Measurements from ENCODE around the gene SUPT3H.

Gene SUPT3H

DNA sequence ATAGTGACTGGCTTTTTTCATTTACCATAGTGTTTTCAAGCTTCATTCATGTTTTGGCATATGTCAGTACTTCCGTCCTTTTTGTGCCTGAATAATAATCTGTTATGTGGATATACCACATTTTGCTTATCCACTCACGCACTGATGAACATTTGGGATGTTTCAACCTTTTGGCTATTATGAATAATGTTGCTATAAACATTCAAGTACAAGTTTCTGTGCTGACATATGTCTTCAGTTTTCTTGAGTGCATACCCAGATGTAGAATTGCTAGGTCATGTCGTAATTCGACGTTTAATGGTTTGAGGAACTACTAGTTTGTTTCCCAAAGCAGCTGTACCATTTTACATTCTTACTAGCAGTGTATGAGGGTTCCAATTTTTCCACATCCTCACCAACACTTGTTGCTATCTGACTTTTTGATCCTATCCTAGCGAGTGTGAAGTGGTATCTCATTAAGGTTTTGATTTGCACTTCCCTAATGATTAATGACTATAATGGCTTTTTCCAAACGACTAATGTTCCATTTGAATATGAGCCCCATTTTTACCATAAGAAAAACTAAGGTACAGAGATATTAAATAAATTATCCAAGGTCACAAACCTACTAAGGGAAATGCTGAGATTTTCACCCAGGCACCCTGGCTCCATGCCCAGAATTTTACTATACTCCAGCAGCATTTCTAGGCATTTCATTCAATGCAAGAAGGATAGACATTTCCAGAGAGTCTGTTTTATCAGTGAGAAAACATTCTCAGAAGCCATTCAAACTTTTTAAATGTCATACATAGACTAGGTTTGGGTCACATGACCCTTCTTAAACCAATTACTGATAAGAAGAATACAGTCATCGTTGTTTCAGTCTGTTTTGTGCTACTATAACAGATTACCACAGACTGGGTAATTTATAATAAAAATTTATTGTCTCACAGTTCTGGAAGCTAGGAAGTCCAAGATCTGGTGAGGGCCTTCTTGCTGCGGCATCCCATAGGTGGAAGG lies 120.7 kb downstream of the SUPT3H start:
- no peak for DNase-seq (ENCODE audit: low read depth)

DNA sequence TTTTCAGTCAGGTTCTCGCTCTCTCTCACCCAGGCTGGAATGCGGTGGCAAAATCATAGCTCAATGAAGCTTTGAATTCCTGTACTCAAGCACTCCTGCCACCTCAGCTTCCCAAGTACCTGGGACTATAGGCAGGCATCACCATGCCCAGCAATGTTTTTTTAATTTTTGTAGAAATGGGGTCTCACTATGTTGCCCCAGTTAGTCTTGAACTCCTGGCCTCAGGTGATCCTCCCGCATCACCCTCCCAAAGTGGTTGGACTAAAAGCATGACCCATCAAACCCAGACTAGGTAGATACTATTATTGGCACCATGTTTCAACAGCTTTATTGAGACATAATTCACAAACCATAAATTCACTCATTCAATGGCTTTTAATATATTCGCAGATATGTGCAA lies 122.3 kb downstream of the SUPT3H start:
- DNase-seq (ENCODE audit: low read depth) = no peak

DNA sequence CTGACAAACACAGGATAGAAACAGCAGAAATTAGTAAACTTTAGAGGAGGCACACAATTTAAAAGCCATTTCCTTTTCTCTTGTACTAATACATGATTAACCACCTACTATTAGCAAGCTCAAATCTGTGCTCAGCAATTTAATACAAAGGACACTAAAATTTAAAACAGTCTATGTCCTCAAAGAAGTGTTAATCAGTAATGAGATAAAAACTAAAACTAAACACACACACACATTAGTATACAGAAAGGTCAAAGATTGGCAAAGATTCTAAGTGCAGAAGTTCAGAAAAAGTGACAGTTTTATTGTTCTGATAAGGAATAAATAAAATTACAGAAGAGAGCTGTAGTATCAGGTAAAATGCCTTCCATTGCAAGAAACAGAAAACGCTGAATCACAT lies 123.5 kb downstream of the SUPT3H start:
- no peak for DNase-seq (ENCODE audit: low read depth)

GRCh38 chr6:45253453-45253852 lies 124.3 kb downstream of the SUPT3H start:
- DNase-seq (ENCODE audit: low read depth) = no peak

DNA sequence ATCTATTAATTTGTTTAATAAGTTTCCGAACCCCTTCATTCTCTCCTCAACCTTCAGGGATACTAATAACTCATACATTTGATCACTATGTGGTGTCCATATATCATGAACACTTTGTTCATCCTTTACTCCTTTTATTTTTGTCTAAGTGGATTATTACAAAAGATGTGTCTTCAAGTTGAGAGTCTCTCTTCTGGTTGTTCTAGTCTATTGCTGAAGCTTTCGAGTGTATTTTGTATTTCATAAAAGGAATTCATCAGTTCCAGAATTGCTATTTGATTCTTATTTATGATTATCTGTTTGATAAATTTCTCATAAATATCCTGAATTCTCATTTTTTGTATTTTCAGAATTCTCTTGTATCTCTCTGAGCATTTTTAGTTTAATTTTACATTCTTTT lies 146.1 kb downstream of the SUPT3H start:
- no peak for DNase-seq (ENCODE audit: low read depth)

GRCh38 chr6:45229416-45229815 lies 148.3 kb downstream of the SUPT3H start:
- DNase-seq (ENCODE audit: low read depth) = no peak

DNA sequence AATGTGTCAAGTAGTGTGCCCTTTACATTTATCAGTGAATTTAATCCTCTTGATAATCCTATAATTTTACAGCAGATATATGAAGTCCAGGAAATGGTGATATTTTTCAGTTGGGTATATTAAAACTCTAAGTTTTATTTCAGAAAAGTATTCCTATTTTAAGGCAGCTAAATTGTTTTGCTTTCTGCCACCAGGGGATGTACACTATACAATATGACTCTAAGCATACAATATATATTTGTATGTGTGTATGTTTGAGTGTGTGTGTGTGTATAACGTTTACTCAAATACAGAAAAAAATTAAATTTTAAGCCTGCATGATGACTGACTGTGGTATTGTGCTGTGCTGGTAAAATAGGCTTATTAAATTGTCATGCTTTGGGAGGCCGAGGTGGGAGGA lies 151.7 kb downstream of the SUPT3H start:
- no peak for DNase-seq (ENCODE audit: low read depth)

DNA sequence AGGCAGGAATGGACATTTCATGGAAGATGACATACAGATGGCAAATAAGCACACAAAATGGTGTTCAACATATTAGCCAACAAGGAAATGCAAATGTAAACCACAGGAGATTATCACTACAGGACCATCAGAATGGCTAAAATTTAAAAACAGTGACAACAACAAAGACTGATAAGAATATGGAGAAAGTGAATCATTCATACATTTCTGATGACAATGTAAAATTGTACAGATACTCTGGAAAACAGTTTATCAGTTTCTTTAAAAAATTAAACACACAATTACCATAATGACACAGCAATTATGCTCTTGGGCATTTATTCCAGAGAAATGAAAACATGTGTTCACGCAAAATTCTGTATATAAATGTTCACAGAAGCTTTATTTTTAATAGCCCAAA lies 155.4 kb downstream of the SUPT3H start:
- no peak for DNase-seq (ENCODE audit: low read depth)

DNA sequence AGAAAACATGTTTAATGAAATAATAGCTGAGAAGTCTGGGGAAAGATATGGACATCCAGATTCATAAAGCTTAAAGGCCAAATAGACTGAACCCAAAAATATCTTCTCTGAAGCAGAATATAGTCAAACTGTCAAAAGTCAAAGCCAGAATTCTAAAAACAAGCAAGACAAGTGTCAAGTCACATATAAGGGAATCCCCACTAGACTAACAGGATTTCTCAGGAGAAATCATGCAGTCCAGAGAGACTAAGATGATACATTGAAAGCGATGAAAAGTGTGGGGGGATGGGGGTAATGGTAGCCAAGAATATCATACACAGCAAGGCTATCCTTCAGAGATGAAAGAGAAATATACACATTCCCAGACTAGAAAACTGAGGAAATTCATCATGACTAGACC lies 162.0 kb downstream of the SUPT3H start:
- DNase-seq (ENCODE audit: low read depth) = no peak

- no peak for DNase-seq (ENCODE audit: low read depth)
Observed at GRCh38 chr6:45212976-45213375, 164.8 kb downstream of the SUPT3H start.

- no peak for DNase-seq (ENCODE audit: low read depth)
Observed at GRCh38 chr6:45209762-45210161, 168.0 kb downstream of the SUPT3H start.

DNA sequence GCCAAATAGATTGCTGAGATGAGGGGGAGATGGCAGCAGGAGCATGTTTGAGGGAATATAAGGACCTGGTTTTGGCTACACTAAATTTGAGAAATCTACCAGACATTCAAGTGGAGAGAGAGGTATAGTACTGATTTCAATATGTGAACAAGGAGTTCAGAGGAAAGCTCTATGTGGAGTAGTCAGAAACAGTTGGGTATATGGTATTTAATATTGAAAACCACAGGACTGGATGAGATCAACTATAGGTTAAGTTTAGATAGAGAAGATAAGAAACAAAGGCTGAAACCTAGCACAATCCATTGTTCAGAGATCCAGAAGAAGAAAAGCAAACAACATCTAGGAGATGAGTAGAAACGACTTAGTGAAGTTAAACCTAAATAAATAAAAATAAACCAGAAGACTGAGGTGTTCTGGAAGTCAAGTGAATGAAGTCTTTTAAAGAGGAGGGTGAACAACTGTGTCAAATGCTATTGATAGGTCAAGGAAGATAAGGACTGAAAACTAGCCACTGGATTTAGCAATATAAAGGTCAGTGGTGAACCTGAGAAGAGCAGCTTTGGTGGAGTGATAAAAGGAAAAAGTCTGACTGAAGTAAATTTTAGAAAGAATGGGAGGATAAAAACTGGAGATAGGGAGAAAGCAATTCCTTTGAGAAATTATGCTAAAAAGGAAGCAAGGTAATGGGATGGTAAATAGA lies 170.8 kb downstream of the SUPT3H start:
- DNase-seq (ENCODE audit: low read depth) = no peak

DNA sequence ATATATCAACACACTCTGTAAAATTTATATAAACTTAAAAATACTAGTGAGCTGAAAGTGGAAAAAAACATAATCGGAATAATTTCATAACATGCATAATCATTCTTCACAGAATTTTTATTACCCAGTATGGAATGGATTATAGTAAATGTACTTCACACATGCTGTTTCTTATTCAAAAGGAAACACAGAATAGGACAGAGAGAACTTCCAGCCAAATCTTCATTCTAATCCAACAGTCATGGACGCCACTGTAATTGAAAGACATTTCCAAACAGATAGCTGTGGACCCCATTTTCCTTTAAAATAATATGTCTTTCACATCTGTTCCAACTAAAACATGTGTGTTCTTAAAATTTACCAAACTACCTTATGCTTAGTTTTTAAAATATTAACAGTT lies 176.2 kb downstream of the SUPT3H start:
- no peak for DNase-seq (ENCODE audit: low read depth)

DNA sequence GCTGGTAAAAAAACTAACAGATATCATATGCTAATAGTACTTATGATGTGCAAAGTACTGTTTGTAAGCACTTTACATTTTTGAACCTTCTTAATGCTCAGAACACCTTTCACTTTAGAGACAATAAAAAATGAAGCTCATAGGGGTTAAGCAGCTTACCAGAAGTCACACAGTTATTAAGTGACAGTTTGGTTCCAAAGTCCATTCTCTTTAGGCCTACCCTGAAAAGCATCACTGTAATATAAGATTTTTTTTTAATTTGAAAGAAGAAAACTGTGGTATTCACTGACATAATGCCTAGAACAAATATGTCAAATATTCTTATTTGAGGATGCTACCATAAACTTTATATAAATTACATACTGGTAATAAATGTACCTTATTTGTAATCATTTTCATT lies 177.2 kb downstream of the SUPT3H start:
- DNase-seq (ENCODE audit: low read depth) = no peak

DNA sequence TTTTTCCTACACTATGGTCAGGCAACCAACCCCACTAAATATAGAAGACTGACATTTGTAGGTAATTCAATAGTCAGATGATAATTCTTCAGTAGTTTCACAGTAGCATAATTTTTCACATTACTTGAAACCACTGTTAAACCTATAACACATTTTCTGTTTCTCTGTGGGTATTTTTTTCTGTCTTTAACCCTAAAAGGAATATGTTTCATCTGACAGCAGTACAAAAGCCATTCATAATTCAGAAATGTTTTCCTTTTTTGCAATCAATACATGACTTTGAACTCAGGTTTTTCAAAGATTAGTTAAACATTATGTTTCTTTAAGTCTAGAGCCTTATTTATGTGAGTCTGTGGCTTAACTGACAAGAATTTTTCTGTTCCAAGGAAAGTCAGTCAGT lies 178.2 kb downstream of the SUPT3H start:
- DNase-seq (ENCODE audit: low read depth) = no peak

- no peak for DNase-seq (ENCODE audit: low read depth)
Observed at GRCh38 chr6:45196121-45196520, 181.6 kb downstream of the SUPT3H start.

DNA sequence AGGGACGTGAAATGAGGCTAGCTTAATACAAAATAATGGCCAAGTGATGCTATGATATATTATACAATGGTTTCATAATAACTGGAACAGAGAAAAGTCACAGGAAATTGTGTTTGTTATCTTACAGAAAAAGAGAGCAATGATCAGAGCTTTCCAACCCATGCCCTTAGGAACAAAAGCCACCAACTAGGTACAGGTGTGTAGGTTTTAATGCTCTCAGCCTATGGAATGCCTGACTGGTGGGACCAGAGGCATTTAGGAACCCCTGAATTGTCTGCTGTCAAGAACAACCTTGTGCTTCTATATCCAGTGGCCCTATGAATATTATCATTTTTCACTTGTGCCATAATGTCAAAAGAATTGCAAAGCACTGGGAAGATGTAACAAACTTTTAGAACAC lies 182.6 kb downstream of the SUPT3H start:
- no peak for DNase-seq (ENCODE audit: low read depth)

- no peak for DNase-seq (ENCODE audit: low read depth)
Observed at GRCh38 chr6:45192556-45192955, 185.2 kb downstream of the SUPT3H start.

- no peak for DNase-seq (ENCODE audit: low read depth)
Observed at GRCh38 chr6:45191414-45191813, 186.3 kb downstream of the SUPT3H start.

- DNase-seq (ENCODE audit: low read depth) = no peak
Observed at GRCh38 chr6:45187836-45188235, 189.9 kb downstream of the SUPT3H start.

DNA sequence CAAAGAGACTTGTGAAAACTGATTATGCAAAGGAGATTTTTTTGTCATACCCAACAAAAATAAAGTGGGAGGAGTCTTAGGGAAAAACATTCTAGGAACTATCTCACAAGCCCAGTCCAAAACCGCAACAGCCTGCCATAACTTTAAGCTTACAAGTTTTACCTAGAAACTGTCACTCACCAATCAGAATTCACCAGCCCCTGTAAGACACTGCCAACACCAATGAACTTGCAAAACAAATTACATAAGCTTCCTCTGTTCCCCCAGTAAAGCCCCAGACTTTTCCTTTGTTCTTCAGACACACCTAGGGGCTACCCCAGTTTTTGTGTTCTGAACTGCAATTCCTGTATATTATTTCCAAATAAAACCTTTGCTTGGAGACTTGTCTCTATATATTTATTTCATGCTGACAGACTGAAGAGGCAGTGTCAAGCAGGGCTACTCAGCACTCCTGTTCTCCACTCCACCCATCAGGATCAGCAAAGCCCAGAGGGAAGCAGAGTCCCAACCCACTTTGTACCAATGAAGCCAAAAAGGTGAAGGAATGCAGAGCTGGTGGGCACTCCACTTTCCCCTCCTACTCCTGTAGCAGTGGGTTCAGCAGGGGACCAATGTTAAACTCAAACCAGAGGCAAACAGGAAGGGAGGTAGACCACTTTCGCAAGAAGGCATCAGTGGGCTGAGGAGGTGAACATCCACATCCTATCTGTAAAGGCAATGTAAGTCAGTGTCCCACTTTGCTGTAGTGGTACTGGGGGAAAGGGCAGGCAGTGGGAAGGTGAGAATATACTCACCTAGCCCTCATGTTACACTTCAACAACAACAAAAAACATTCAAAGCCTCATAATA lies 192.1 kb downstream of the SUPT3H start:
- no peak for DNase-seq (ENCODE audit: low read depth)

- DNase-seq (ENCODE audit: low read depth) = no peak
Observed at GRCh38 chr6:45184937-45185336, 192.8 kb downstream of the SUPT3H start.
